ENCODE measurements around the gene CYP2W1.

GRCh38 chr7:936386-937054 lies 46.5 kb upstream of the CYP2W1 start:
- TF ChIP-seq CTCF (IDR thresholded peaks at IDR 0.05) (no peak), EP300 (IDR thresholded peaks at IDR 0.05; ENCODE audit: low read depth) (no peak), POLR2A (IDR thresholded peaks at IDR 0.05) (no peak)

Data from transverse colon (tissue), 3 donors.